ENCODE data around the gene GPR161. TPM values are rescaled to one million over a fixed set of nuclear protein-coding genes. Genes with fewer than 3 reads are reported as not detected.
A peak's percentile ranks its signal among the peaks of the same experiment; 100 is the strongest.
"Not testable (repeated sequence)": the region's sequence is repeated elsewhere in the genome, so short reads cannot be mapped to it uniquely, and the experiment has no call there.

The GPR161 gene
- polyA plus RNA-seq, 6 donors from 2014 or later, result 0.19 to 3.4 (median 0.25) TPM; not detected in 2

GRCh38 chr1:168161459-168161858, 24.7 kb upstream of the GPR161 start:
- ATAC-seq (ENCODE audit: low read depth in 2 of 2) (no peak), DNase-seq (no peak)
- Mint-ChIP-seq H3K27ac (no peak overlapping the region), H3K9me3 (peaks cover 20 to 53% (median 34%) of the 10 kb centered on the region in 7 donors), H3K27me3 (peaks cover 0 to 24% (median 20%) of the 10 kb centered on the region in 3 donors), H3K36me3 (peaks cover 19 to 35% of the 10 kb centered on the region in 2 donors), H3K4me1 (peaks cover 13 to 29% (median 24%) of the 10 kb centered on the region in 3 donors), H3K4me3 (no peak overlapping the region)

GRCh38 chr1:168159979-168160378, 23.2 kb upstream of the GPR161 start:
- ATAC-seq (ENCODE audit: low read depth in 2 of 2), result no peak
- H3K36me3 Mint-ChIP-seq, result peaks cover 19 to 35% of the 10 kb centered on the region in 2 donors
- peaks cover 13 to 26% (median 24%) of the 10 kb centered on the region in 3 donors for H3K4me1 Mint-ChIP-seq
- peaks cover 0 to 24% (median 20%) of the 10 kb centered on the region in 3 donors for H3K27me3 Mint-ChIP-seq
- H3K4me3 Mint-ChIP-seq, result no peak overlapping the region
- no peak for DNase-seq
- no peak overlapping the region for H3K27ac Mint-ChIP-seq
- H3K9me3 Mint-ChIP-seq, result peaks cover 20 to 65% (median 34%) of the 10 kb centered on the region in 7 donors

DNA sequence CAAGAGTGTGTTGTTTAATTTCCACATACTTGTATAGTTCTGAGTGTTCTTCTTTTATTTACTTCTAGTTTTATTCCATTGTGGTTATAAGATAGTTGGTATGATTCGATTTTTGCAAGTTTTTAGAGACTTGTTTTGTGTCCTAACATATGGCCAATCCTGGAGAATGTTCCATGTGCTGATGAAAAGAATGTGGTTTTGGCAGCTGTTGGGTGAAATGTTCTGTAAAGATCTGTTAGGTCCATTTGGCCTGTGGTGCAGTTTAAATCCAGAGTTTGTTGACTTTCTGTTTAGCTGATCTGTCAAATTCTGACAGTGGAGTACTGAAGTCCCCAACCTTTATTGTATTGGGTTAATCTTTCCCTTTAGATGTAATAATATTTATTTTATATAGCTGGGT, 22.5 kb upstream of the GPR161 start:
- ATAC-seq (ENCODE audit: low read depth in 2 of 2) (no peak), DNase-seq (no peak)
- Mint-ChIP-seq H3K27me3 (peaks cover 0 to 24% (median 20%) of the 10 kb centered on the region in 3 donors), H3K4me1 (peaks cover 13 to 25% (median 17%) of the 10 kb centered on the region in 3 donors), H3K4me3 (no peak overlapping the region), H3K9me3 (peaks cover 20 to 70% (median 34%) of the 10 kb centered on the region in 7 donors), H3K27ac (no peak overlapping the region), H3K36me3 (peaks cover 19 to 35% of the 10 kb centered on the region in 2 donors)

DNA sequence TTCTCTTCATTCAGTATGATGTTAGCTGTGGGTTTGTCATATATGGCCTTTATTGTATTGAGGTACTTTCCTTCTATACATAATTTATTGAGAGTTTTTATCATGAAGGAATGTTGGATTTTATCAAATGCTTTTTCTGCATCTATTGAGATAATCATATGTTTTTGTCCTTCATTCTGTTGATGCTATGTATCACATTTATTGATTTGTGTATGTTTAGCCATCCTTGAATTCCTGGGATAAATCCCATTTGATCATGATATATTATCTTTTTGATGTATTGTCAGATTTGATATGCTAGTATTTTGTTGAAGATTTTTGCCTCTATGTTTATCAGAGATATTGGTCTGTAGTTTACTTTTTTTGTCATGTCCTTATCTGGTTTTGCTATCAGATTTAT, 20.9 kb upstream of the GPR161 start:
- Mint-ChIP-seq H3K9me3 (peaks cover 20 to 70% (median 34%) of the 10 kb centered on the region in 7 donors), H3K4me1 (peaks cover 4 to 17% (median 4%) of the 10 kb centered on the region in 3 donors), H3K4me3 (no peak overlapping the region), H3K27ac (no peak overlapping the region), H3K27me3 (peaks cover 0 to 24% (median 20%) of the 10 kb centered on the region in 3 donors), H3K36me3 (peaks cover 19 to 35% of the 10 kb centered on the region in 2 donors)
- ATAC-seq (ENCODE audit: low read depth in 2 of 2) (no peak), DNase-seq (no peak)

- Mint-ChIP-seq H3K4me1 (peaks cover 0 to 10% (median 0%) of the 10 kb centered on the region in 3 donors), H3K4me3 (no peak overlapping the region), H3K9me3 (peaks cover 16 to 59% (median 30%) of the 10 kb centered on the region in 7 donors), H3K36me3 (peaks cover 14 to 32% of the 10 kb centered on the region in 2 donors), H3K27me3 (peaks cover 0 to 24% (median 20%) of the 10 kb centered on the region in 3 donors), H3K27ac (no peak overlapping the region)
- no peak for DNase-seq
- no peak for ATAC-seq (ENCODE audit: low read depth in 2 of 2)
Measured at GRCh38 chr1:168155910-168156309, 19.2 kb upstream of the GPR161 start.

- peaks cover 0 to 13% (median 10%) of the 10 kb centered on the region in 3 donors for H3K27me3 Mint-ChIP-seq
- peak in 1 of 2 donors; percentile 20 for ATAC-seq (ENCODE audit: low read depth in 2 of 2)
- not testable (repeated sequence) for H3K4me3 Mint-ChIP-seq
Measured at GRCh38 chr1:168154707-168155106, 18.0 kb upstream of the GPR161 start.

DNA sequence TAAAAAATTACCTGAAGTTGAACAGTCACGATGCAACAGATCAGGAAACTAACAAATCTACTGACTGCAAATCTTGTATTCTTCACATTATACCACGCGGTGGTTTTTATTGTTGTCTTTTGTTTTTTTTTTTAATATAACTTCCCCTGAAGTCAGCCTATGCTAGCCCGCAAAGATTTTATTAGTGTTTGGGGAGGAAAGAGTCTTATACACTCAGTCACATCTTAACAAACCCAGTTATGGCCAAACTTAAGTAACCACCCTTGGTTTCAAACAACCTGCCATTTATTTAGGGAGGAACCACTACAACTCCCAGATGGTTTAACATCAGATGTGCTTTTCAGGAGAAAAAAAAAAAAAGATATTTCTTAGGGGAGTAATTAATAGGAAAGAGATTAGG, 15.2 kb upstream of the GPR161 start:
- H3K9me3 Mint-ChIP-seq, result peaks cover 0 to 22% (median 3%) of the 10 kb centered on the region in 7 donors
- DNase-seq, result no peak
- no peak overlapping the region for H3K4me3 Mint-ChIP-seq
- no peaks in the 10 kb centered on the region for H3K27me3 Mint-ChIP-seq
- H3K27ac Mint-ChIP-seq, result no peak overlapping the region
- H3K36me3 Mint-ChIP-seq, result no peaks in the 10 kb centered on the region
- no peak for ATAC-seq (ENCODE audit: low read depth in 2 of 2)
- H3K4me1 Mint-ChIP-seq, result peaks cover 4 to 17% (median 4%) of the 10 kb centered on the region in 3 donors

More at GRCh38 chr1:168154707-168155106, 18.0 kb upstream of the GPR161 start:
- not testable (repeated sequence) for DNase-seq
- Mint-ChIP-seq H3K27ac (peak overlapping the region in 1 of 6 donors; percentile 73), H3K4me1 (peaks cover 0 to 10% (median 0%) of the 10 kb centered on the region in 3 donors), H3K9me3 (peaks cover 6 to 47% (median 19%) of the 10 kb centered on the region in 7 donors), H3K36me3 (peaks cover 7 to 20% of the 10 kb centered on the region in 2 donors)

GRCh38 chr1:168150283-168150682, 13.6 kb upstream of the GPR161 start:
- Mint-ChIP-seq H3K36me3 (no peaks in the 10 kb centered on the region), H3K4me3 (no peak overlapping the region), H3K27me3 (no peaks in the 10 kb centered on the region), H3K4me1 (peaks cover 11 to 24% (median 11%) of the 10 kb centered on the region in 3 donors), H3K27ac (peak overlapping the region in 2 of 6 donors; percentile 30 to 32), H3K9me3 (peaks cover 0 to 7% (median 3%) of the 10 kb centered on the region in 7 donors)
- DNase-seq (no peak), ATAC-seq (ENCODE audit: low read depth in 2 of 2) (no peak)

DNA sequence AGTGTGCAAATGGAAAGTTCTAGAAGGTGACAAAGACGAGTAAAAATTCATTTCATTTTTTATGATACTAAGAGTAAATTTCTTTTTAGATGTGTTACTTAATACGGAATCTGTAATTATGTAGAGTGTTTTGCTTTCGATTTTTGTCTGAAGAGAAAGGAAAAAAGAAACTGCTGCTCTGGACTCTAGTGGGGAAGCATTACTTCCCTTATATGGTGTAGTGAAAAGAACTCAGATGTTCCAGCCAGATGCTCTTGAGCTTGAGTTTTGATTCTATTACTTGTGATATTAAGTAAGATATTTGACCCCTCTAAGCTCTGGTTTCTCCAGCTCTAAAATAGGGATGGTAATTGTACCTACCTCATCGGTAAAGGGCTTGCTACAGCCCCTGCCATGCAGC, 12.2 kb upstream of the GPR161 start:
- peaks cover 0 to under 1% (median 0%) of the 10 kb centered on the region in 7 donors for H3K9me3 Mint-ChIP-seq
- peak overlapping the region in 4 of 6 donors; percentile 18 to 46 (median 37) for H3K27ac Mint-ChIP-seq
- no peaks in the 10 kb centered on the region for H3K27me3 Mint-ChIP-seq
- peak; percentile 55 to 65 for ATAC-seq (ENCODE audit: low read depth in 2 of 2)
- peak overlapping the region in 2 of 8 donors; percentile 19 to 33 for H3K4me3 Mint-ChIP-seq
- H3K36me3 Mint-ChIP-seq, result no peaks in the 10 kb centered on the region
- peak; percentile 32 for DNase-seq
- H3K4me1 Mint-ChIP-seq, result peaks cover 13 to 19% (median 14%) of the 10 kb centered on the region in 3 donors

GRCh38 chr1:168146626-168147025, 9.9 kb upstream of the GPR161 start:
- no peaks in the 10 kb centered on the region for H3K36me3 Mint-ChIP-seq
- ATAC-seq (ENCODE audit: low read depth in 2 of 2), result no peak
- H3K9me3 Mint-ChIP-seq, result no peaks in the 10 kb centered on the region
- no peak for DNase-seq
- no peaks in the 10 kb centered on the region for H3K27me3 Mint-ChIP-seq
- no peak overlapping the region for H3K27ac Mint-ChIP-seq
- H3K4me3 Mint-ChIP-seq, result peak overlapping the region in 1 of 8 donors; percentile 13
- H3K4me1 Mint-ChIP-seq, result peaks cover 13 to 18% (median 14%) of the 10 kb centered on the region in 3 donors

- Mint-ChIP-seq H3K27me3 (no peaks in the 10 kb centered on the region), H3K27ac (peak overlapping the region in 2 of 6 donors; percentile 69 to 86), H3K4me1 (peaks cover 13 to 18% (median 14%) of the 10 kb centered on the region in 3 donors), H3K9me3 (no peaks in the 10 kb centered on the region), H3K36me3 (no peaks in the 10 kb centered on the region), H3K4me3 (peak overlapping the region in 6 of 8 donors; percentile 24 to 68 (median 46))
- no peak for DNase-seq
- ATAC-seq (ENCODE audit: low read depth in 2 of 2), result no peak
Measured at GRCh38 chr1:168146160-168146539, 9.4 kb upstream of the GPR161 start.

- Mint-ChIP-seq H3K9me3 (no peaks in the 10 kb centered on the region), H3K27ac (peak overlapping the region in 4 of 6 donors; percentile 33 to 92 (median 89)), H3K36me3 (no peaks in the 10 kb centered on the region), H3K4me1 (peaks cover 13 to 18% (median 14%) of the 10 kb centered on the region in 3 donors), H3K4me3 (peak overlapping the region; percentile 24 to 84 (median 74)), H3K27me3 (no peaks in the 10 kb centered on the region)
- DNase-seq, result peak; percentile 81
- peak; percentile 98 to 99 for ATAC-seq (ENCODE audit: low read depth in 2 of 2)
Measured at GRCh38 chr1:168145184-168146159, 8.7 kb upstream of the GPR161 start.

DNA sequence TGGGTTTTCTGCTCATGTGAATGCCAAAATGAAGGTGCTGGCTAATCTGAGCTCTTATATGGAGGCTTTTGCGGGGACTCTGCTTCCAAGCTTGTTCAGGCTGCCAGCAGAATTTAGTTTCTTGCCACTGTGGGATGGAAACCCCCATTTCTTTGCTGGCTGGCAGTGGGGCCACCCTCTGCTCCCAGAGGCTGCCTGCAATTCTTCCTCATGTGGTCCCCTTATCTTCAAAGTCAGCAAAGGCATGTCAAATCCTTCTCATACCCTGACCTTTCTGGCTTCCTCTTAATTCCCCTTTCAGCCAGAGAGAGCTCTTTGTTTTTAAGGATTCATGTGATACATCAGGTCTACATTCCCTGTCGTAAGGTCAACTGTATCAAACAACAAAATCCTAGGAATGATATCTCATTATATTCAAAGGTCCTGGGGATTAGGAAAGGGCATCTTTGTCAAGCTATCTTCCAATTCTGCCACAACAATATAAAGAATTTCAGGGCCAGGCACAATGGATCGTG, 5.2 kb upstream of the GPR161 start:
- Mint-ChIP-seq H3K9me3 (no peaks in the 10 kb centered on the region), H3K4me3 (peak overlapping the region in 1 of 8 donors; percentile 26), H3K4me1 (peaks cover 16 to 20% (median 18%) of the 10 kb centered on the region in 3 donors), H3K36me3 (peaks cover 0 to 6% of the 10 kb centered on the region in 2 donors), H3K27me3 (no peaks in the 10 kb centered on the region), H3K27ac (peak overlapping the region in 1 of 6 donors; percentile 59)
- no peak for ATAC-seq (ENCODE audit: low read depth in 2 of 2)
- DNase-seq, result no peak

Measured in naive B cell (primary cell).